Measurements from ENCODE around the gene EGLN1. TPM values are rescaled to one million over a fixed set of nuclear protein-coding genes. Genes with fewer than 3 reads are reported as not detected.

EGLN1 gene
- total RNA-seq, 2 experiments from 2014 or later = 34.9 to 39.8 TPM

DNA sequence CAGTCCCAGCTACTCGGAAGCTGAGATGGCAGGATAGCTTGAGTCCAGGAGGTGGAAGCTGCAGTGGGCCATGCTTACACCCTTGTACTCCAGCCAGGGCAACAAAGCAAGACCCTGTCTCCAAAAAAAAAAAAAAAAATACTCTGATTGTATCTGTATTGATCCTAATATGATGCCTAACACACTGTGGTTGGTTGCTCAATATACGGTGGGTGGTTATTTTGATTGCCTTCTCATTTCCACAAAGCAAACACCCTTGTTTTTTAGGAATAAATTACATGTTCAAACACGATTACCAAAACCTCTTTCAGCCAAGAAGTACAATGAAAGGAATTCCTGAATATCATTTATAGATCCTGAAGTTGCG, 3.4 kb downstream of the EGLN1 start:
- H3K27ac Mint-ChIP-seq = no peak overlapping the region
- DNase-seq (no peak), ATAC-seq (ENCODE audit: low read depth) (no peak)
- POLR2A ChIA-PET = no interaction called here
- H3K27me3 Mint-ChIP-seq = peaks cover 3% of the 10 kb centered on the region
- peaks cover 42% of the 10 kb centered on the region for H3K36me3 Mint-ChIP-seq
- H3K4me3 Mint-ChIP-seq = peak overlapping the region; percentile 93
- peaks cover 51% of the 10 kb centered on the region for H3K4me1 Mint-ChIP-seq
- H3K9me3 Mint-ChIP-seq = no peaks in the 10 kb centered on the region

DNA sequence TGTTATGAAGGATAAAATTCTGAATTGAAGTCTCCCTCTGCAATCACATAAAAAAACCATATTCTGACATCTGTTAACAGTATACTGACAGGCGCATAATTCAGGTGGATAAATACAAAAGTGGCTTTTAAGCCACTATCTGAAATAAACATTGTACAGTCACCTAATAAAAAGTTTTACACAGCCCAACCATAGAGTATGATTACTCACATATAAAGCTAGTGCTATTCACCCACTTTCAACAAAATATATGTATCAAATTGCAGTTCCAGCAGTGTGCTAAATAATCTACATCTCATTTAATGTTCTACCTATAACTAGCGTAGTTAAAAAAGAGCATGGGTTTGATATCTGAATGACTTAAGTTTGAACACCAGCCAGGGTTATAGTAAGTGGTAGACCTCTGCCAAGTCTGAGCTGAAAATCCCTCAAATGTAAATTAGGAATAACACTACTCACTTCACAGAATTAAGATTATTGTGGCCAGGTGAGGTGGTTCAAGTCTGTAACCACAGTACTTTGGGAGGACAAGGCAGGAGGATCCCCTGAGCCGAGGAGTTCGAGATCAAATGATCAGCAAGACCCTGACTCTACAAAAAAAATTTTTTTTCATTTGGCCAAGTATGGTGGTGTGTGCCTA, 3.9 kb downstream of the EGLN1 start:
- Mint-ChIP-seq H3K36me3 (peaks cover 47% of the 10 kb centered on the region), H3K27me3 (no peaks in the 10 kb centered on the region), H3K4me1 (peaks cover 54% of the 10 kb centered on the region), H3K4me3 (peak overlapping the region; percentile 93), H3K27ac (no peak overlapping the region), H3K9me3 (no peaks in the 10 kb centered on the region)
- no peak for DNase-seq
- ATAC-seq (ENCODE audit: low read depth) = no peak
- POLR2A ChIA-PET = no interaction called here

DNA sequence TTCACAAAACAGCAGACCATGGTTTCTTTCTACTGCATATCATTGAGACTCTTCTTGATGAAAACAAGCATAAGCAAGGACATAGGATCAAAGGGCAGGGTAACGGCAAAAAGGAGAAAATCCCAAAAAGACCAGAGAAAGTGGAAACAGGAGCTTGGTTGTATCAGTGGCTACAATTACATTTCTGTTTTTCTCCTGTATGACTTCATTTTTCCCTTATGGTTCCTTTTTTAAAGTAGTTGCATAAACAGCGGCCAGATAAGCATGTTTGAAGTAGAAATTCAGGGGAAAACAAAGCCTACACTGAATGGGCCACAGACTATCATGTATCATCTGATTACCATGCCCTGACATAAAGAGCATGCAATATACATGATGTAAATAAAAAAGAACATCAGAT, 4.6 kb downstream of the EGLN1 start:
- Mint-ChIP-seq H3K4me3 (peak overlapping the region; percentile 93), H3K9me3 (no peaks in the 10 kb centered on the region), H3K4me1 (peaks cover 57% of the 10 kb centered on the region), H3K27me3 (no peaks in the 10 kb centered on the region), H3K36me3 (peaks cover 52% of the 10 kb centered on the region), H3K27ac (no peak overlapping the region)
- no peak for ATAC-seq (ENCODE audit: low read depth)
- DNase-seq = no peak
- POLR2A ChIA-PET = no interaction called here

DNA sequence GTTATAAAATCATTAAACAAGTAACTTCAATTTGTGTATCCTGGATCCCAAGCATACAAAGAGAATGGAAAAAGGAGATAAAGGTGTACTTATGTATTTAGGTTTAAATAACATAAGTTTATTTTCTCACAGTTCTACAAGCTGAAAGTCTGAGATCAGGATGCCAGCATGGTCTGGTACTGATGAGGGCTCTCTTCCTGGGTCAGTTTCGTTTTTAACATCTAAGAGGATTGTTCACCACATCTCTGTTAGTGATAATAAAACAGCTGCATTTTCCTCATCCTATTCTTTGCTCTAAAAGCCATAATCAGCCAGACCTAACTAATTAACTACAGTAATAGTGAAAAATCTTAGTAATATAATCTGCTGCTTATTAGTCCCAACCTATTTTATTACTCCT, 5.2 kb downstream of the EGLN1 start:
- DNase-seq = no peak
- peaks cover 57% of the 10 kb centered on the region for H3K36me3 Mint-ChIP-seq
- no peak for ATAC-seq (ENCODE audit: low read depth)

DNA sequence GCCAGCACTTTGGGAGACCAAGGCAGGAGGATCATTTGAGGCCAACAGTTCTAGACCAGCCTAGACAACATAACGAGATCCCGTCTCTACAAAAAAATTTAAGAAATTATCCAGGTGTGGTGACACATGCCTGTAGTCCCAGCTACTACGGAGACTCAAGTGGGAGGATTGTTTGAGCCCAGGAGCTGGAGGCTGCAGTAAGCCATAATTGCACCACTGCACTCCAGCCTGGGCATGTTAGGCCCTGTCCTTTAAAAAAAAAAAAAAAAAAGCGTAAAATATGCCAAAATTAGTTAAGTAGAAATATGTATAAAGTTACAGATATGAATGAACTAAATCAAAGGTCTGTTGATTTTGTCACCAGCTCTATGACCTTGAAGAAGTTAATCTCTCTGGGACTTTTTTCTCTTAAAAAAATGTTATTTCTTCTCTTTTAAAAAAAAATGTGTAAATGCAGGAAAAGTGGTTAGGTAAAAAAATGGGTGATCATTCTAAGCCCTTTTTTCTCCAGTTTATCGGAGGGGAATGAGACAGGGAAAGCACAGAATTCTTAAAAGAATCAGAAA, 7.0 kb downstream of the EGLN1 start:
- POLR2A ChIA-PET = no interaction called here
- no peak for DNase-seq
- Mint-ChIP-seq H3K27ac (no peak overlapping the region), H3K9me3 (no peaks in the 10 kb centered on the region), H3K36me3 (peaks cover 58% of the 10 kb centered on the region), H3K4me3 (no peak overlapping the region), H3K4me1 (peaks cover 63% of the 10 kb centered on the region), H3K27me3 (no peaks in the 10 kb centered on the region)
- ATAC-seq (ENCODE audit: low read depth) = no peak

More for the DNA sequence above, 5.2 kb downstream of the EGLN1 start:
- Mint-ChIP-seq H3K27me3 (no peaks in the 10 kb centered on the region), H3K9me3 (no peaks in the 10 kb centered on the region), H3K27ac (no peak overlapping the region), H3K4me3 (peak overlapping the region; percentile 93), H3K4me1 (peaks cover 61% of the 10 kb centered on the region)
- POLR2A ChIA-PET = no interaction called here

DNA sequence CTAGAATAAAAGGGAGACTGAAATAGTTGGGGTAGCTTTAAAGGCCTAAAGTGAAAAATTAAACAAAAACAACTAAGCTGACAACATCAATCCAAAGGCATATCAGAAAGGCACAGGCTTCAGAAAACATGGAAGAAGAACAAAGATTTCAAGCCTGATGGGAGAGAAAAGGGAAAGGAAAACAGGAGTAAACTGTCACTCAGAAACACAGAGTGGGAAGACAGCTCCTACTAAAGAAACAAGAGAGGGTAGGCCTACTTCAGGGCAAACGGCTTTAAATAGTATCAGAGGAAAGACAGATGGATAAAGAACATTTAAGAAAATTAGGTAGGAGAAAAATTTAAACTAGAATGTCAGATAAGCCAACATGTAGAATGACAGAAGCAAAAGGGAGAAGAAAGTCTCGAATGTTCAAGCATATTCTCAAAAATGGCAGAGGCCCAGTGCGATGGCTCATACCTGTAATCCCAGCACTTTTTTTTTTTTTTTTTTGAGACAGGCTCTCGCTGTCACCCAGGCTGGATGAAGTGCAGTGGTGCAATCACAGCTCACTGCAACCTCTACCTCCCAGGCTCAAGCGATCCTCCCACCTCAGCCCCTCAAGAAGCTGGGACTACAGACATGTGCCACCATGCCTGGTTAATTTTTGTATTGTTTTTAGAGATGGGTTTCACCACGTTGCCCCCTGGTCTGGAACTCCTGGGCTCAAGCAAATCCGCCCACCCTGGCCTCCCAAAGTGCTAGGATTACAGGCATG, 7.6 kb downstream of the EGLN1 start:
- DNase-seq (no peak), ATAC-seq (ENCODE audit: low read depth) (no peak)
- Mint-ChIP-seq H3K4me1 (peaks cover 58% of the 10 kb centered on the region), H3K27me3 (no peaks in the 10 kb centered on the region), H3K27ac (peak overlapping the region; percentile 6), H3K9me3 (no peaks in the 10 kb centered on the region), H3K36me3 (peaks cover 53% of the 10 kb centered on the region), H3K4me3 (peak overlapping the region; percentile 41)
- POLR2A ChIA-PET = interaction anchor here (0.6 kb wide), 1 partner anchor 85 kb away, joined by 3 read pairs; no protein-coding TSS in a partner anchor

DNA sequence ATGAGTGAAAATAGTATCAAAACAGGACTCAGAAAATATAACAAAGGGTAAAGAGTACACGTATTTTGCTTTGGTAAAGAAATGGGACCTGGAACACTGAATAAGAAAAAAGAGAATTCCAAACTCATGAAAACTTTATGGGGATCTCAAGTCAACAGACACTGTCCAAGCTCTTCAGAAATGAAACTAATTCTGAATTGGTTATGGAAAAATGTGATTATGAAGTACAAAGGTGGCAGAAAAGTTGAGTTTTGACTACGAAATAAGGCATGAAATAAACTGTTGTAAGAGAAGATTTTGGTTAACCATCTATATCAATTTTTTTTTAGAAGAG, 8.4 kb downstream of the EGLN1 start:
- ATAC-seq (ENCODE audit: low read depth) = no peak

DNA sequence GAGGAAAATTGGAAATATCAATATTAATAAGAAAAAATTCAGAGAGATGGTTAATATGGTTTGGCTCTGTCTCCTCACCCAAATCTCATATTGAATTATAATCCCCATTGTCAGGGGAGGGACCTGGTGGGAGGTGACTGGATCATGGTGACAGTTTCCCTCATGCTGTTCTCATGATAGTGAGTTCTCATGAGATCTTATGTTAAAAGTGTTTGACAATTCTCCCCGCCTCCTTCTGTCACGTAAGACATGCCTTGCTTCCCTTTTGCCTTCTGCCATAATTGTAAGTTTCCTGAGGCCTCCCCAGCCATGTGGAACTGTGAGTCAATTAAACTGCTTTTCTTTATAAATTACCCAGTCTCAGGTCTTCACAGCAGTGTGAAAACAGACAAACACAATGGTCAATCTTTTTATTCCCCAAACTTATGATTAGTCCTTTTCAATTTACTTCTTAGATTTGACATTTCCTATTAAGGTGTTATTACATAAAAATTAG, 11.0 kb downstream of the EGLN1 start:
- no peak for ATAC-seq (ENCODE audit: low read depth)
- H3K36me3 Mint-ChIP-seq = peaks cover 30% of the 10 kb centered on the region
- no peak overlapping the region for H3K27ac Mint-ChIP-seq

More for the DNA sequence above, 8.4 kb downstream of the EGLN1 start:
- peaks cover 48% of the 10 kb centered on the region for H3K36me3 Mint-ChIP-seq
- DNase-seq = no peak
- H3K27me3 Mint-ChIP-seq = no peaks in the 10 kb centered on the region
- H3K4me3 Mint-ChIP-seq = peak overlapping the region; percentile 33
- H3K27ac Mint-ChIP-seq = no peak overlapping the region
- POLR2A ChIA-PET = interaction anchor here (0.6 kb wide), 1 partner anchor 84 kb away, joined by 3 read pairs; no protein-coding TSS in a partner anchor
- H3K4me1 Mint-ChIP-seq = peaks cover 52% of the 10 kb centered on the region
- H3K9me3 Mint-ChIP-seq = no peaks in the 10 kb centered on the region

DNA sequence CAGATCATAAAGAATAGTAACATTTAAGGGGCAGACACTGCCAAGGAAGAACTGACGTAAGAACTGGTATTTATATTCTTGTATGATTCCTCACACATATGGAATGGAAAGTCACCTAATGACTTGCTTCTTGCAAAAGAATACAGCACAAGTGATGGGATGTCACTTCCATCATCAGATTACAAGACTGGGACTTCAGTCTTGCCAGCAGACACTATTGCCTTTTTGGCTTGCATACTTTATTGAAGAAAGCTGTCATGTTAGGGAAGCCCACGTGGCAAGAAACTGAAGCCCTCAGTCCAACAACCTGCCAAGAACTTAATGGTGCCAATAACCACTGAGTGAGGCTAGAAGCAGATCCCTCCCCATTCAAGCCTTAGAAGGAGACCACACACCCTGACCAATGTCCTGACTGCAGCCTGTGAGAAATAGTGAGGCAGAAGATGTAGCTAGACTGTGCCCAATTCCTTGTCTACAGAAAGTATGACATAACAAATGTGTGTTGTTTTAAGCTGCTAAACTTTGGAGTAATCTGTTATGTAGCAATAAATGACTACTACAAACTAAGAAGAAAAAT, 12.0 kb downstream of the EGLN1 start:
- Mint-ChIP-seq H3K27me3 (no peaks in the 10 kb centered on the region), H3K9me3 (no peaks in the 10 kb centered on the region), H3K36me3 (peaks cover 28% of the 10 kb centered on the region), H3K4me3 (no peak overlapping the region), H3K4me1 (peaks cover 35% of the 10 kb centered on the region), H3K27ac (no peak overlapping the region)
- no peak for DNase-seq
- POLR2A ChIA-PET = interaction anchor here (1.2 kb wide), 1 partner anchor 11 kb away, joined by 3 read pairs; no protein-coding TSS in a partner anchor
- ATAC-seq (ENCODE audit: low read depth) = no peak

More for the DNA sequence above, 11.0 kb downstream of the EGLN1 start:
- POLR2A ChIA-PET = interaction anchor here (1.2 kb wide), 1 partner anchor 10 kb away, joined by 3 read pairs; no protein-coding TSS in a partner anchor
- Mint-ChIP-seq H3K4me1 (peaks cover 36% of the 10 kb centered on the region), H3K27me3 (no peaks in the 10 kb centered on the region), H3K9me3 (no peaks in the 10 kb centered on the region), H3K4me3 (no peak overlapping the region)
- DNase-seq = no peak

DNA sequence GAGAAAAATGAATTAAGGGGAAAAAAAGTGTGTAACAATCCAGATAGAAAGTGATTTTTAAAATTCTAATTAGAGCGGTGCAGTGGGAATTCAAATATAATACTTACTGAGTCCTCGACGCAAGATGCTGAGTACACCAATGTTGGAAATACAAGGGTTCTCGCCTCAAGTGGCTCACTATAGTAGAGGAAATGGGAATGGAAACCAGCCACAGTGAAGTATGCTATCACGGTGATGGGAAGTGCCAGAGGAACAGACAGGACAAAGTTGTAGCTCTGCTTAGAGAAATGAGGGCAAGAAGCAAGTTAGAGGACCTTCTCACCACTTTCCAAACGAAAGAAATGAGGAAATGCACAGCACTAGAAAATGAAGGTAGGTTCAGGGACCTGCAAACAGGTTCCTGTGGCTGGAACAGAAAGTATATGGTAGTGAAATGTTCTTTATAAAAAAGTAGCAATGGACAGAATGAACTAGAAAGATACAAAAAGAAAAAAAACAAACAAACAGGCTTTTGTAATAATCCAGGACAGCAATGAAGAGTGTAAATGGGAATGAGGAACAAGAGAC, 13.5 kb downstream of the EGLN1 start:
- Mint-ChIP-seq H3K4me1 (peaks cover 25% of the 10 kb centered on the region), H3K4me3 (no peak overlapping the region), H3K27ac (no peak overlapping the region), H3K36me3 (peaks cover 23% of the 10 kb centered on the region), H3K9me3 (no peaks in the 10 kb centered on the region), H3K27me3 (no peaks in the 10 kb centered on the region)
- no peak for ATAC-seq (ENCODE audit: low read depth)
- DNase-seq = no peak
- POLR2A ChIA-PET = no interaction called here

DNA sequence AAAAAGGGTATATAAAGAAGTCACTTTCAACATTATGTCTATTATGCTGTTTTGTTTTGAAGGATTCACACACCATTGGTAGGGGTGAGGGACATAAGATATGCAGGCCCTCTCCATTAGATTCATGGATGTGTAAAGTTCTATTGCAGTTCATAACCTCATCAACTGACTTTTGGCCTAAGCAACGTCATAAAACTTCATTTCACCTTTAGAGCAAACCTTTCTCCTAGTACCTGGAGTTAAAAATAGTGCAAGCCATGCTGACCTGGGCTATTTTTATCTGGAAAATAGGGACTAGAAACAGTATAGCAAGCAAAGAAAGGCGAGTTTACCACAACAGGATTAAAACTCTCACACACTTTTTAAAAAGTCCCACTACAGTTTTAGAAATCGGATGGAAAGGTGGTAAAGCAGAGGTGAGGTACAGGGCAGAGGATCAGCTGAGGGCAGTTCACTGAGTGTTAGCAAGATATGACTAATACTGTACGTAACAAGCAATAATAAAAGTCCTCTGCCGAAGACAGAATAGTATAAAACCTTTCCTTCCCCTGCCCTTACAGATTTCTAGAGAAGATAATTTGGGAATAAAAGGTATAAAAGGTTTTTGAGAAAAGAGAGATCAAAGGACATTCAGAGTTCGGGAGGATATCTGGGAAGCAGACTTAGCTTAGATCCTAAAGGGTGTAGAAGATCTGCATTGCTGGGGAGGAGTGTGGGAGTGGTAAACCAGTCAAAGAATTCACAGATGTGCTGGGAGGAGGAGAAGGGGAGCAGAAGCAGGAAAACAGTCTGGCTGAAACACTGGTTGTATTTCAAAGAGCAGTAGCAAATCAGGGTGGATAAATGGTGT, 14.3 kb downstream of the EGLN1 start:
- no peak overlapping the region for H3K4me3 Mint-ChIP-seq
- no peaks in the 10 kb centered on the region for H3K9me3 Mint-ChIP-seq
- H3K36me3 Mint-ChIP-seq = peaks cover 16% of the 10 kb centered on the region
- ATAC-seq (ENCODE audit: low read depth) = no peak
- no peaks in the 10 kb centered on the region for H3K27me3 Mint-ChIP-seq
- DNase-seq = no peak
- no peak overlapping the region for H3K27ac Mint-ChIP-seq
- POLR2A ChIA-PET = no interaction called here
- peaks cover 16% of the 10 kb centered on the region for H3K4me1 Mint-ChIP-seq

DNA sequence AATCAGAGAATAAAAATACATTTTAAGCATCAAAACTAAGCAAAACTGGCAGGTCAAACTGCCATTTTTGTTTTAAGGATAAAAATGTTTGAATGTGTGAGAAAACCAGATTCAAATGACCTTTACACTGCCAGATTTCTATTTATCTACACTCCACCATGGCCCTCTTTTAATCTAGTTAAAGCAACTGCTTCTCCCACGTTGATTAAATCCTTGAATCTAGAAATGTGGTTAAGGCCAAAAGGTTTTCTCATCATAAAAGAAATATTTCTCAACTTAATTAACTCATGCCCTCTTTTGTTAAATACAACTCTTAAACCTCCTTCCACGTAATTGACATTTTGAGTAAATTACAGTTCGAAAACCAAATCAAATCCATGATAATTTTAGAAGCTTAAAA, 15.0 kb downstream of the EGLN1 start:
- ATAC-seq (ENCODE audit: low read depth) (no peak), DNase-seq (no peak)
- Mint-ChIP-seq H3K9me3 (no peaks in the 10 kb centered on the region), H3K36me3 (peaks cover 8% of the 10 kb centered on the region), H3K27me3 (no peaks in the 10 kb centered on the region), H3K4me3 (no peak overlapping the region), H3K4me1 (peaks cover 10% of the 10 kb centered on the region), H3K27ac (no peak overlapping the region)
- POLR2A ChIA-PET = no interaction called here

DNA sequence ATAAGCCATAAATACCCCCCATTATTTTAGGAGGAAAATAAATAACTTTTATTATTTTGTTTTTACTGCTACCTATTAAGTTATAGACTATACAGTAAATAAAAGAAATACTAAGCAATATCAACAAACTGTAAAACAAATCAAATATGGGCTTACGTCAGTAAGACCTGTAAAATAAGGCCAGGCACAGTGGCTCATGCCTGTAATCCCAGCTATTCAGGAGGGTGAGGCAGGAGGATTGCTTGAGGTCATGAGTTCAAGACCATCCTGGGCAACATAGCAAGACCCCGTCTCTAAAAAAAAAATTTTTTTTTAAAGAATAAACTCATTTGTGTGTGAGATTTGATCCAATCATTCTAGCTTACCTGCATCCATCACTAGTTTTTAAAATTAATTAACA, 17.8 kb downstream of the EGLN1 start:
- Mint-ChIP-seq H3K9me3 (no peaks in the 10 kb centered on the region), H3K27ac (no peak overlapping the region), H3K4me1 (peaks cover 9% of the 10 kb centered on the region), H3K36me3 (peaks cover 7% of the 10 kb centered on the region), H3K4me3 (no peak overlapping the region), H3K27me3 (no peaks in the 10 kb centered on the region)
- ATAC-seq (ENCODE audit: low read depth) (no peak), DNase-seq (no peak)
- POLR2A ChIA-PET = no interaction called here
